ENCODE measurements around the gene LZIC.
"Not testable (repeated sequence)": the region's sequence is repeated elsewhere in the genome, so short reads cannot be mapped to it uniquely, and the experiment has no call there.

The LZIC gene

DNA sequence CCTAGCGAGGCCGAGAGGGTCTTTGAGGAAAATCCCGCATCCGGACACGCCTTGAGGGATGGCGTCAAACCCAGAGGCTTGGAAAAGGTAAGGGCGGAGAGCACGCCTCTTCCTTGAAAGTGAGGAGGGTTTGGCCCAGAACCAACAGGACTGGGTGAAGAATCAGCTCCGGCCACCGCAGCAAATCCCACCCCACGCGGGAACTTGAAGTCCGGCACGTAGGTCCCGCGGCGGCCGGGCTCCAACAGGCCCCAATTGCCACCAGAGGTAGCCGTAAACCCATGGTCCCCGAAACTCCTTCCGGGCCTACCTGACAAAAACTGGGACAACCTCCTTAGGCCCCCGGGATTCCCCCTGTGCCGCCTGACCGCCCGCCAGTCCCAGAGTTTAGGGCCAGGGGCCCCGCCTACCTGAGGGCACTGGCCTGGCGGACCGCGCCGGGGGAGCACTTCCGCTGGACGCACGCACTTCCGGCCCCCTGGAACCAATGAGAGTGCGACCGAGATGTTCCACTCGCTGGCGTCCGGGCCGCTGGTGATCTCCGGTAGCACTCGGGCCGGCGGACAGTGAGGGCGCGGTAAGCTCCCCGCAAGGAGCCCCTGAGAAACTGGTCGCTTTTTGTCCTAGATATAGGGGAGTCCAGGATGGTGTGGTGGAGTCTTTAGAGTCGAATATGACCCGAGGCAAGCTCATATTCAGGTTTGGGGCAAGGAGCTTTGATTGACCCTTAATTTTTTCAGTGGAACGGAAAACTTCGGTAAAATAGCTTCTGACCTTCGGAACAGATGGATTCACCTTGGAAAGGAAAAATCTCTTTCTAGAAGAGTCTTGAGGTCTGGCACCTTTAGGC, at the start of gene LZIC, which contains the start of gene NMNAT1:
Gene LZIC, minus strand, starts transcription at position 453 of the 850 bp plus-strand sequence. CDS start 6,772 bp downstream, outside the sequence.
Gene NMNAT1, plus strand, starts transcription at position 537 of the 850 bp plus-strand sequence. CDS start 28,599 bp downstream, outside the sequence.
- no peak for FAIRE-seq

DNA sequence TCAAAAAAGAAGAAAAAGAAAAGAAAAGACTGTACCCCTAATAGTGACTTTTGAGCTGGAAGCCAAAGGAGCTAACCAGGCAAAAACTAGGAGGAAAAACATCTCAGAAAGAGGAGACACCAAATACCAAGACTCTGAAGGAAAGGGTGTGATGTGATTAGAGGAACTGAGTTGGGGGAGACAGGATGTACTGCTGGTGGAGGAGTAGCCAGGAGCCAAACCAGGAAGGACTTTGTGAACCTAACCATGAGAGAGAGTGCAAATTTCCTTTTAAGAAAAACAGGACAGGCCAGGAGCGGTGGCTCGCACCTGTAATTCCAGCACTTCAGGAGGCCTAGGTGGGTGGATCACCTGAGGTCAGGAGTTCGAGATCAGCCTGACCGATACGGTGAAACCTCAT, 49.7 kb upstream of the LZIC start:
- no peak for FAIRE-seq

DNA sequence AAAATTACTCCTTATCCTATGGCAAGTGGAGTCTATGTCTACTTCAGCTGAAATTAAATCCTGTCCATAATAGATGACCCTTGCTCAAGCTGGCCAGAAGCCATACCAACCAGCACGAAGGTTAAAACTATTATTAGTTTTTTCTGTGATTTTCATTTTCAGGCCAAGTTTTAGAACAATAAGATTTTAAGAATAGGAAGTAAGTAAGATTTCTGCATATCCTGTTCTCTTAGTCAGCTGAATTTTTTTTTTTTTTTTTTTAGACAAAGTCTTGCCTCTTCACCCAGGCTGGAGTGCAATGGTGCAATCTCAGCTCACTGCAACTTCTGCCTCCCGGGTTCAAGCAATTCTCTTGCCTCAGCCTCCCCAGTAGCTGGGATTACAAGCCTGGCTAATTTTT, 47.8 kb upstream of the LZIC start:
- FAIRE-seq: no peak

DNA sequence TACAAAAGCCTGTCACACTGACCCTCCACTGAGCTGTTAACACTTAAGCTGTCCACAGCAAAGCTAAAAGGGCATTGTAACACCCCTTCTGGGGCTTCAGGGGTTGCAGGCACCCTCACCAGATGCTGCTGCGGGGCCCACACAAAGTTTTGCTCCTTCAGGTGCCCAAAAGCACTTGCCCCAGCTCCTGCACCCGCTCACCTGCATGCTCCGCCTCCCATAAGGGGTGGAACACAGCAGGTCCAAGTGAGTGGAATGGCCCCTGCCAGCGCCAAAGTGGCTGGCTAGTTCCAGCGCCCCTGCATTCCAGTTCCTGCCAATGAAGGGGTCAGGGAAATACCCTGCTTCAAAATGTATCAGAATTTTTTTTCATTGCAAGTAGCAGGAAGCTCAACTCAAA, 46.6 kb upstream of the LZIC start:
- FAIRE-seq: no peak

DNA sequence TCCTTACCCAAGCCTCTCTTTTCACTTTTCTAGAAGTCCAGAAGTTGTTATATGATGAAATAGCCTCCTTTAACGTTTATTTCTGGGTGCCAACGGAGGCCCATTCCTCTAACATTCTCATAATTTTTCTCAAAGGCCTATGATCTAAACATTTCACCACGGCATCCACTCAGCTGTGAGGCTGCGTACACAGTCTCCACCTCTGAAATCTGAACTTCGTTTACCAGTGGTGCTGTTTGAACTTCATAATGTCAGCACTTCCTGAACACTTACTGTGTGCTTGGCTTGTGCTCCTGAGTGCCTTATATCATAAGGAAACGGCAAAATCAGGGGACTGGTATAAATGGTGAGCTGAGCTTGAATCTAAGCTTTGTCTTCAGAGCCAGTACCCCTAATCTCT, 41.8 kb upstream of the LZIC start:
- FAIRE-seq: no peak

DNA sequence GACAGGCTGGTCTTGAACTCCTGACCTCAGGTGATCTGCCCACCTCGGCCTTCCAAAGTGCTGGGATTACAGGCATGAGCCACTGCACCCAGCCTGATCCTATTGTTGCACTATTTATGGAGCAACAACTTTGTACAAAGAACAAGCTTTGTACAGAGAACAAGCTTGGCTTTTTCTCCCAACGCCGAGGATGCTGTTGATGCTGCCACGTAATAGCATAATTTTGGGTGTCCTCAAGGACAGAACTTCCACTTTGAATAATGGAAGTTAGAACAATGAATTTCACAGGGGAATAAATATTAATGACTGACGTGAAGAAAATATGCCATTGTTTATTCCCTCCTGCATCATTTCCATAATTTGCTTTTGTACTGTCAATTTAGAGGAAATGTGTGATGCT, 41.1 kb upstream of the LZIC start:
- no peak for FAIRE-seq

DNA sequence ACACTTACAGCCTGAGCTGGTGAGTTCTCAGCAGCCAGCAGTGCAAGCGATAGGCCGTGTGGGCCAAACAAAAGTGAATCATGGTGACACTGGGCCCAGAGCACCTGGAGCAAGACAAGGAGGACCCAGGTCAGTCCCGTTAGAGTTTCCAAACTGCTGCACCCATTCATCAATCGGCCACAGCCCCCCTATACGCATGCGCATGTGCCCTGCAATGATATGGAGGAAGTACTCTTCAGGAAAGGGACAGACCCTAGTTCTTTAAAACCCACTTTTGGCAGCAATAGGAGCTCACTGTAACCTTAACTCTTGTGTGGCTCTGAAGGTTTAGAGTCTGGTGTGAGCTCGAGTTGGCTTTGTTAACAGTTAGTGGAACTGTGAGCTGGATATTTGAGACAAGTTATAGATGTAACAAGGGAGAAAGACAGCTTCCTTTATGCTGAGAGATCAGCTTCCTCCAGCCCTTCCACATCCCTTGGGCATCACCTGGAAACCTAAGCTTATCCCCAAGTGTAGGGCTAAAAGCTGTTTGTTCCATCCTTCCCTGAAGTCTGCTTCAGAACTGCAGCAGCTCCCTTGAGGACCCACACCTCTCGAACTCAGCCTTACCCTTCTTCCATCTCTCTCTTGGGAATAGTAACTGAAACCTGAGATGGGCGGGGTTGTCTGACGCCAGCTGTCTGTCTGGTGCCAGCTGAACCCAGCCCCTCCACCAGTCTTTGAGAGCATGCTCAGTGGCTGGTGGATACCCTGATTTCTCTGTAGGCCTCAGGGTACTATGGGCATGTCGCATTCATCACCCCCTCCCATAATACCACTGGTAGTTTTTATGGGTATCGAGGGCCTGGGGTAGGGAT, 17.7 kb upstream of the LZIC start:
- FAIRE-seq: no peak

DNA sequence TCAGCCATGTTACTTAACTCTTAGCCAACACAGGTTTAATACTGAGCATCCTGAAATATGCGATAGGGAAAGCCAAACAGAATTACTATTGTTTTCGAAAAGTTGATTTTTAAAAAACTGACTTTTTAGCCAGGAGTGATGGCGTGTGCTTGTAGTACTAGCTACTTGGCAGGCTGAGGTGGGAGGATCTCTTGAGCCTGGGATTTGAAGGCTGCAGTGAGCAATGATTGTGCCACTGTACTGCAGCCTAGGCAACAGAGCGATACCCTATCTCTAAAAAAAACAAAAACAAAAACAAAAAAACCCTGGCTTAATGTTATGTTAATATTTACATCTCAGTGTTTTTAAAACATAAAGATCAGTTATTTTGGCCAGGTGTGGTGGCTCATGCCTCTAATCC, 16.8 kb upstream of the LZIC start:
- no peak for FAIRE-seq

DNA sequence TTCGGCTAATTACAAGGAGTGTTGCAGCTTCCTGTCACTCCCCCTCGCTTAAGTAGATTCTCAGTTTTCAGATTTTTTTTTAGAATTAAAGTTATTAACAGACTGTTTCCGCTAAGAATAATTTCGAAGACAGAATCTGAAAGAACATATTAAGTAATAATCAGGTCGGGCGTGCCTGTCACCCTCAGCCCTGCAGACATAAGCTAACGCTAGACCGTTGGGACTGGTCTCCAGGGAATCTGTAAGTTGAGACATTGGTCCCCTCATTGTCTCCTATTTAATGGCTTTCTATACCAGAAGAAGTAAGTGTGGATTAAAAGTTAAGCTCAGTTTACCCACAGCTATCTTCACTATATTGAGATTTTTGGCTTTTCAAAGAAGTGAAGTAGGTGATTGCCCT, 14.5 kb upstream of the LZIC start:
- FAIRE-seq: no peak

DNA sequence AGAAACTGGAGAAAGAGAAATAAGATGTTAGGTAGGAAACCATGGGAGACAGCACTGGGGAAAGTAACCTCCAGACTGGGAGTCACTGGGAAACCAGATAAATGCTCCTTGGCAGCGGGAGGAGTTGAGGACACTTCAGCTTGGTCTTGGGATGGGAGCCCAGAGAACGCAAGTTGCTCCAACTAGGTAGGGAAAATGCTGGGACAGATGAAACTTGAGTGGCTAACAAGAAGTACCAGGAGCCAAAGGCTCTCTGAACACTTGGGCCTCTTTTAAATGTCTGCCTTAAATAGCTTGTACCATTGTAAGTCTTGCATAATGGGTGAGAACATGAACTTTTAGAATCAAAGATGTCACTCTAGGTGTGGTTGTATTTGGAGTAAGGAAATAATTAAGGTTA, 3.1 kb upstream of the LZIC start:
- no peak for FAIRE-seq

DNA sequence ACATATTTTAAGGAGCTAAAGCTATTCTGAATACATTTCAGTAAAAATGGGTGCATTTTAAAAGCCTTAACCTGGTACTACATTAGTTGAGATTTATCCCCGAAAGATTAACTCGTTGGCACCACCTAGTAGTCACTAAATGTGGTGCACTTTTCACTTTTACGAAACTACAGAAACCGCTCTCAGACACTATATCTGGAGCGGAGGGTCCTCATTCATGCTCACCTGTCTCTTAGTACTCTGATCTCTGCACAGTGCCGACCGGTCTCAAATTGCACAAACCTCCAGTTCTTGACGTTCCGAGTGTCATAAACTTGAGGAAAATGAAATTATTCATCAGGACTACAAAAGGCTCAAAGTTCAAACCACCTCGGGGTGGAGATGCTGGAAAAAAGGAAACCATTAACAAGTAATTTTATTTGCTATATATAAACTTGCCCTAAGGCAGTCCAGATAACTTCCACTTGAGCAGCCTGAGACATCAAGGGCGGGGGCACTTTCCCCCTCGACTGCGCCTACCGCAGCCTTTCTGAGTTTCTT, 722 bp downstream of the LZIC start:
- FAIRE-seq: peak; percentile 80

DNA sequence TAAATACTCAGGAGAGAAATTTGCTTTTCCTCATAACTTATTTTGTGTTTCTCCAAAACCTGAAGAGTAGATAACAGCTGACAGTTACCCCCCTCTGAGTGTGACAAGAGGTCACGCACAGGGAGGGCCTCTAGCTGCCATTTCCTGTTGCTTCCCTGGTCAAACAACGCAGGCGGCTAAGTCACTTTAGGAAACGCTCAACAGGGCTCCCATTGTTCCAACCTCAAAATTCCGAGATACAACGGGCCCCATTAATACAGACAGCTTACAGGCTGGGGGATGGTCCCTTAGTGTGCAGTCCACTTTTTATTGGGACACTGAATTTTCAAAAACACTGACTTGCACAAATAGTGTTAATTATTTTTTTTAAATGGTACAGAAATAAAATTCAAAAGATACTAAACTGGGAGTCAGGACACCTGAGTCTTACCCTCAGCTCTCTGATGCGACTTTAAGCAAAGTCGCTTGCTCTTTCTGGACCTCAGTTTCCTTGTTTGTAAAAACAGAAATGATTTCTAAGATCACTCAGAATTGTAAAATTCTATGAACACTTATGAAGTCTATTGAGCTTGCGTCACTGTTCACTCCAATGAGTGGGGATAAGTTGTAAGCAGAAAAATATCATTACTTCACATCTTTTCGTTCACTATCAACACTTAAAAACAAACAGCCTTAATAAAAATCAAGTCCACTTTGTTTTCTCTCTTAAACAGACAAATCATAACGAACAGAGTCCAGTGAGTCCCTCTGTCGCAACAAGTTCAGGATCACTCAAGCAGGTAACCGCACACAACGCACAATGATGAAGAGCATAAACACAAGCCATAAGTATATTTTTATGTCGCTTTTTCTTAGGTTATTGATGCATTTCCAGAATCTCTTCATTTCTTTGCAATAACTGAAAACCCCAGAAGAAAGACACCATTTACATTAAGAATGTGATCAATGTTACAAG, 13.5 kb downstream of the LZIC start:
- FAIRE-seq: no peak

DNA sequence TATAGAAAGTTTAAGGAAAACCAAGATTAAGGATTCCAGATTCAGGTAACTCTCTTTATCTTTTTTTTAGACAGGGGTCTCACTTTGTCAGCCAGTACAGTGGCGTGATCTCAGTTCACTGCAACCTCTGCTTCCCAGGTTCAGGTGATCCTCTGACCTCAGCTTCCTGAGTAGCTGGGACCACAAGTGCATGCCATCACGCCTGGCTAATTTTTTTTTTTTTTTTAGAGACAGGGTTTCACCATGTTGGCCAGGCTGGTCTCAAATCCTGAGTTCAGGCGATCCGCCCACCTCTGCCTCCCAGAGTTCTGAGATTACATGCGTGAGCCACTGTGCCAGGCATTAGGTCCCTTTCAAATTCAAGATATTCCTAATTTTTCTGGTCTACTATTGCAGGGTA, 15.9 kb downstream of the LZIC start:
- no peak for FAIRE-seq

DNA sequence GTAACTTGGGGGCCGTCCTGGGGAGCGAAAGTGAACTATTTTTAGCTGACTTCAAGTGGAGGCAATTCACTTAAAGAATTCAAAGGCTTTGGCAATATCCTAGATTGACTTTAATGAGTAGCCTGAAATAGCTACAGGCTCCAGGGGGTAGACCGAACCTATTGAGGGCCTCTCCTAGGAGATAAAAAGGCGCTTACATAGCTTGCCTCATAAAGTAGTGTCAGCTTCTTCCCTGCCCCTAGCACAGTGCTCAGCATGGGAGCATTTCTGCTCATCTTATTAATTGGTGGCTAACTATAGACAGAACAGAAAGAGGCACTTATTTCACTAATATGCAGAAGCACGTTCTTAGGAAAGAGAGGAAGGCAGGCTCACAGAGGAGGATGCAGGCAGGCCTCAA, 20.8 kb downstream of the LZIC start:
- FAIRE-seq: no peak

DNA sequence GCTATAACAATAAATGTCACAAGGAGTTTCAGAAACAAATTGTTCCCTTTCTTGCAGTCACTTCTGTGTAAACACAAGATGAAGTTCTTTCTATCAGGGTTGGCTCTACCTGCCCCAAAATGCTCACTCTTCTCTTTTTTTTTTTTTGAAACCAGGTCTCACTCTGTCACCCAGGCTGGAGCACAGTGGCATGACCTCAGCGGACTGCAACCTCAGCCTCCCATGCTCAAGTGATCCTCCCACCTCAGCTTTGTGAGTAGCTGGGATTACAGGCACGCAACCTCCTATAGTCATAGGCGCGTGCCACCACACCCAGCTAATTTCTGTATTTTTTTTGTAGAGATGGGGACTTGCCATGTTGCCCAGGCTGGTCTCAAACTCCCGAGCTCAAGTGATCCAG, 22.6 kb downstream of the LZIC start:
- no peak for FAIRE-seq

DNA sequence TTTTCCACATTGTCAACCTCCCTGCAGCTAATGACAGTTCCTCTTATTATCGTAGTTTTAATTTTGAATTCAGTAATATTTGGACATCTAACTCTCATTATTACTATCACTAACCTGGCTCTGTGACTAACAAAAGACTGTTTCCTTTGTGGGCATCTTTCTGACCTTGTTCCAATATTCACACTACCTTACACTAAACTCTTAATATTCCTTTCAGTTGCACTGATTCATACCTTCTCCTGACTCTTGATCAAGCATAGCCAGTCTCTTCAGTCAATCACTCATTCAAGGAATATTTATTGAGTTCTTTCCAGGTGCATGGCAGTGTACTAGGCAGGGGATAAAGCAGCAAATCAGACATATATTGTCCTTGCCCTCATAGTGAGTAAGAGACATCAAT, 25.3 kb downstream of the LZIC start:
- no peak for FAIRE-seq

DNA sequence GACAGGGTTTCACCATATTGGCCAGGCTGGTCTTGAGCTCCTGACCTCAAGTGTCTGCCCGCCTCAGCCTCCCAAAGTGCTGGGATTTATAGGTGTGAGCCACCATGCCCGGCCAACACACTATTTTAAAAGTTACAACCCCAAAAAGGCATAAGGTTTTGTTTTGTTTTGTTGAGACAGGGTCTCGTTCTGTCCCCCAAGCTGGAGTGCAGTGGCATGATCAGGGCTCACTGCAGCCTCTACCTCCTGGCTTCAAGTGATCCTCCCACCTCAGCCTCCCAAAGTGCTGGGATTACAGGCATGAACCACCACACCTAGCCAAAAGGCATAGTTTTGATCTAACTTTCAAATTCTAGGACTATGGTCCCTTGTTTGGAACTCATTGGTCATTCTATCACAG, 25.7 kb downstream of the LZIC start:
- not testable (repeated sequence) for FAIRE-seq

DNA sequence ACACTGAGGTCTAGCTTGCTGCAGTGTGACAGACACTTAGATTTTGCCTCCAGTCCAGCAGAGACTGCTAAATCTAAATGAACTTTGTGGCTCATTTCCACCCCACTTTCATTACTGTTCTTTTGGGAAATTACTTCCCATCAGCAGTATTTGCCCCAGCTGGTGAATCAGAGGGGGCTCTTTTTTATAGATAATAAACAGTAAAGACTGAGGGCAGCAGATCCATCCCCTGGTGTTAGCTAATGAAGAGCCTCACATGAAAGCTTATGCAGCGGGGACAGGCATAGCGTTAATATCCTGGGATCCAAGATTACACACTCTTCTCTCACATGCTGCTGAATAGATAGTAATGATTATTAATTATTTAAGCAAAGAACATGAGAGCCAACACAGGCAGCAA, 26.7 kb downstream of the LZIC start:
- FAIRE-seq: no peak

DNA sequence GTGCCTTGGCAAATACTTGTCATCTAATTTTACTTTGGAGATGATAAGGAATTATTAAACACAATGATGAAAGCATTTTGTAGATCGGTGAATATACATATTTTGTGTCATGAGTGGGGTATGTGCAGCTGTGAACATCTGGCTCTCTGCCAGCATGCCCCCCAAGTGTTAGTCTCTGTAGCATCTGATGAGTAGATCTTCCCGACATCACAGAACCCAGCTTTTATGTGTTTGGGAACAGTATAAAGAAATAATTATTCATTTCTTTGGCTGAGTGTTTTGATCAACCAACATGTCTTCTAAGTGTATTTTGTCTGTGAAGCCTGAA, 28.6 kb downstream of the LZIC start:
- no peak for FAIRE-seq

DNA sequence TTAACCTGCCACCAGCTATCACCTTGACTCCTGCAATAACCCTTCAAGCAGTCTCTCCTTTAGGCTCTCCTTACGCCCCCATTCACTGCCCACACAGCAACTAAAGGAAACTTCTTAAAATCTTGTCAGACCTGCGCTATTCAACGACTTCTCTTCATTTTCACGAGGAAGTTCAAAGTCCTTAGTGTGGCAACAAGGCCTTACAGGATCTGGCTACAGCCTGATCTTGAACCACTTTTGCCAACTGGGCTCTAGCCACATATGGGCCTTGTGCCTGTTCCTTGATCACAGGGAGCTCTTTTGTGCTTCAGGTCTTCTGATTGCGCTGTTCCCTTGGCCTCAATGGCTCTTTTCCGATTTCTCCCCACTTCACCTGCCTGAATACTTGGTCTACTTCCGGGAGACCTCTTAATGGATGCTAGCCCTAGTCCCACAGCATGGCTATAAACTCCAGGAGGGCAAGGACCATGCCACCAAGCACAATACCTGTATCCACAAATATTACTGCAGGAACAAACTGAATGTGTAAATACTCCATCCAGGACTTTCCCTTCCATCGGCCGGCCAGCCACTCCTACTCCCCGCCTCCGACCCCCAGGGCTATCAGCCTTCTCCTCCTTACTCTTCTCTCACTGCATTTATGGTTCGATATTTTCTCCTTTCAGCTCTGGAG, 30.8 kb downstream of the LZIC start:
- FAIRE-seq: no peak

DNA sequence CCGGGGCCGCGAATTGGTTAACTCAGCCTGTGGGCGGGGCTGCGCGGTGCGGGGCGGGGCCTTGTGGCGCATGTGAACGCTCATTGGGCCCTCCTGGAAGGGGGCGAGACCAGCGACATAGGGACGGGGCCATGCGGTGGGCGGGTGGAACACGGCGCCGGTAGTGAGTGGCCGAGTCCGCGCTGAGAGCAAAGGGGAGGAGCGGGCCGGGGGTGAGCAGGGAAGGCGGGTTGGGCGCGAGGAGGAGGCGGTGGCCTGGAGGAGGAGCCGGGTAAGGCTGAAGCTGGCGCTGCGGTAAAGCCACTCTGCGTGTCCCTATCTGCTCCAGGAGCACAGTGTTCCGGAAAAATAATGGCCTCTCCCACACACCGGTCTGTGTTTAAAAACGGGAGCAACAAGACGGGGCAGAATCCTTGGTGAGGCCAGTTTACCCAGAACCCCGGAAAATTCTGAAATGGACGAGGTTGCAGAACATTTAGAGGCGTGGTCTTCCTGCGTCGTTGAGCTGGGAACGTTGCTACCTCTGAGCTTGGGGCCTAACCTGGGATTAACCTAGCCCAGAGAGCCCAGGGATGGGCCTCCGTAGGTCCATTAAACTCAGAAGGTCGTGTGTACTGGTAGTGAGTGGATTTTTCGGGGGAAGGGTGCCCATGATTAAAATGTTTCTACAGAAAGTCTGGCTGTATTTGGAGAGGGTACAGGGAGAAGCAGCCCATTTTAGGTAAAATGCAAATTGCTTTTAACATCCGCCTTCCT, 32.6 kb downstream of the LZIC start:
- peak; percentile 93 for FAIRE-seq
